ENCODE data around the gene CACNB4.

Gene CACNB4

GRCh38 chr2:151792589-151792988 lies 306.3 kb downstream of the CACNB4 start:
- no peak for DNase-seq (ENCODE audit: low read depth in 1 of 2, low spot score in 1 of 2)

GRCh38 chr2:151791545-151791944 lies 307.3 kb downstream of the CACNB4 start:
- no peak for DNase-seq (ENCODE audit: low read depth in 1 of 2, low spot score in 1 of 2)

- DNase-seq (ENCODE audit: low read depth in 1 of 2, low spot score in 1 of 2) = no peak
These were observed 308.2 kb downstream of the CACNB4 start for GRCh38 chr2:151790689-151791088.

GRCh38 chr2:151789055-151789834 lies 309.6 kb downstream of the CACNB4 start:
- DNase-seq (ENCODE audit: low read depth in 1 of 2, low spot score in 1 of 2) = no peak

GRCh38 chr2:151786483-151786882 lies 312.4 kb downstream of the CACNB4 start:
- no peak for DNase-seq (ENCODE audit: low read depth in 1 of 2, low spot score in 1 of 2)

- DNase-seq (ENCODE audit: low read depth in 1 of 2, low spot score in 1 of 2) = no peak
These were observed 312.8 kb downstream of the CACNB4 start for GRCh38 chr2:151786077-151786476.

- no peak for DNase-seq (ENCODE audit: low read depth in 1 of 2, low spot score in 1 of 2)
These were observed 315.7 kb downstream of the CACNB4 start for GRCh38 chr2:151783133-151783520.

Measured in stimulated activated CD4-positive, alpha-beta T cell treated with anti-CD3 and anti-CD28 coated beads, Interleukin-15, amount 100 ng/mL, for 1 hour (primary cell).